Prostate gland (tissue), 2 donors: ENCODE results near the gene RGS17. TPM values are rescaled to one million over a fixed set of nuclear protein-coding genes. Genes with fewer than 3 reads are reported as not detected.

Source experiments
- DNase-seq: peaks from one replicate; pipeline ENCODE4 v3.0.0-alpha.2; 2019; ENCODE audit warnings: low spot score
- H3K27ac ChIP-seq, 2 donors: fragments of 200-600 bp; sonication (generic); 2 replicates each; pipeline ENCODE4 v1.5.1; 2017 to 2019
- H3K27me3 ChIP-seq: fragments of 200-600 bp; sonication (generic); replicated peaks from 2 replicates; pipeline ENCODE4 v1.5.1; 2019; ENCODE audit not compliant: insufficient read depth
- H3K36me3 ChIP-seq, 2 donors: fragments of 200-600 bp; sonication (generic); 1 replicate in 1 of 2; 2 replicates in 1 of 2; pipeline versions ENCODE4 v1.5.1 to v1.8.1; 2017 to 2019
- H3K4me1 ChIP-seq: fragments of 200-600 bp; sonication (generic); replicated peaks from 2 replicates; pipeline ENCODE4 v1.5.1; 2019
- H3K4me3 ChIP-seq, 2 donors: fragments of 200-600 bp; sonication (generic); 2 replicates each; pipeline ENCODE4 v1.5.1; 2017 to 2019
- H3K9me3 ChIP-seq: fragments of 200-600 bp; sonication (generic); 2 replicates; pipeline ENCODE4 v1.5.1; 2017
- CTCF ChIP-seq, 4 experiments: fragments of 200-600 bp in 2 of 4; fragments of 450-650 bp in 2 of 4; sonication (generic) in 2 of 4; IDR thresholded peaks; 1 replicate in 3 of 4; 2 replicates in 1 of 4; pipeline ENCODE4 v1.5.1; 2016 to 2019; ENCODE audit warnings: antibody characterized with exemption in 4 of 4, mild to moderate bottlenecking in 2 of 4, moderate library complexity in 2 of 4
- POLR2A ChIP-seq: fragments of 450-650 bp; IDR thresholded peaks from one replicate; pipeline ENCODE4 v1.6.1; 2016; ENCODE audit warnings: antibody characterized with exemption, mild to moderate bottlenecking
- POLR2AphosphoS5 ChIP-seq: sonication (generic); formaldehyde crosslinking; IDR thresholded peaks from one replicate; pipeline ENCODE4 v1.6.1; 2017; ENCODE audit warnings: antibody characterized with exemption
- WGBS: methylation state at CpG from one replicate; pipeline ENCODE4 v1.1.5; 2018; 5-methylcytosine and 5-hydroxymethylcytosine counted together
- intact Hi-C: fragments of 100-400 bp; cut with DNase I; formaldehyde crosslinking; loops from one replicate; pipeline ENCODE4 v1.14.2; 2022
- total RNA-seq, 2 donors: library from RNA; depleted of rRNA; stranded (reverse); fragments of >200 nt; gene quantifications; one replicate each; pipeline ENCODE4 v1.1.0, GENCODE V29; 2016

The RGS17 gene
- total RNA-seq, 2 donors from 2014 or later: 1.6 to 3.3 TPM

- intact Hi-C loops: no loop called here
- TF ChIP-seq CTCF (IDR thresholded peaks at IDR 0.05): no peak
- TF ChIP-seq POLR2A: no peak
- TF ChIP-seq POLR2AphosphoS5: no peak
- H3K27me3 ChIP-seq: no peaks in the 10 kb centered on the region
- no peaks in the 10 kb centered on the region for H3K9me3 ChIP-seq
- no peak overlapping the region for H3K4me3 ChIP-seq
- no peaks in the 10 kb centered on the region for H3K36me3 ChIP-seq
- DNase-seq: no peak
- no peak overlapping the region for H3K27ac ChIP-seq
- H3K4me1 ChIP-seq: no peaks in the 10 kb centered on the region
Measured at GRCh38 chr6:153051801-153052200, 79.3 kb downstream of the RGS17 start.

GRCh38 chr6:153048631-153049030 is 82.5 kb downstream of the RGS17 start:
- DNase-seq: no peak
- intact Hi-C loops: no loop called here
- 78% methylated on average over 3 of the region's 3 CpGs for WGBS

GRCh38 chr6:153047386-153047785 is 83.7 kb downstream of the RGS17 start:
- Histone ChIP-seq H3K36me3 (no peaks in the 10 kb centered on the region), H3K4me1 (no peaks in the 10 kb centered on the region), H3K27me3 (no peaks in the 10 kb centered on the region), H3K9me3 (no peaks in the 10 kb centered on the region), H3K27ac (no peak overlapping the region), H3K4me3 (no peak overlapping the region)
- intact Hi-C loops: no loop called here
- WGBS: 48% methylated on average over 2 of the region's 2 CpGs
- no peak for TF ChIP-seq POLR2AphosphoS5
- no peak for TF ChIP-seq CTCF (IDR thresholded peaks at IDR 0.05)
- TF ChIP-seq POLR2A: no peak
- no peak for DNase-seq

More at GRCh38 chr6:153048631-153049030, 82.5 kb downstream of the RGS17 start:
- H3K27ac ChIP-seq: no peak overlapping the region
- H3K36me3 ChIP-seq: no peaks in the 10 kb centered on the region
- no peaks in the 10 kb centered on the region for H3K9me3 ChIP-seq
- H3K27me3 ChIP-seq: no peaks in the 10 kb centered on the region
- no peaks in the 10 kb centered on the region for H3K4me1 ChIP-seq
- TF ChIP-seq POLR2AphosphoS5 (no peak), POLR2A (no peak), CTCF (IDR thresholded peaks at IDR 0.05) (no peak)
- H3K4me3 ChIP-seq: no peak overlapping the region

GRCh38 chr6:153045271-153045670 is 85.8 kb downstream of the RGS17 start:
- Histone ChIP-seq H3K36me3 (no peaks in the 10 kb centered on the region), H3K27me3 (no peaks in the 10 kb centered on the region), H3K9me3 (no peaks in the 10 kb centered on the region), H3K4me3 (no peak overlapping the region), H3K27ac (no peak overlapping the region), H3K4me1 (no peaks in the 10 kb centered on the region)
- intact Hi-C loops: no loop called here
- TF ChIP-seq POLR2AphosphoS5 (no peak), POLR2A (no peak), CTCF (IDR thresholded peaks at IDR 0.05) (no peak)
- no peak for DNase-seq

- Histone ChIP-seq H3K4me1 (no peaks in the 10 kb centered on the region), H3K27me3 (no peaks in the 10 kb centered on the region), H3K27ac (no peak overlapping the region), H3K4me3 (no peak overlapping the region), H3K9me3 (no peaks in the 10 kb centered on the region), H3K36me3 (no peaks in the 10 kb centered on the region)
- DNase-seq: no peak
- 30% methylated on average over 4 of the region's 4 CpGs for WGBS
- no peak for TF ChIP-seq POLR2AphosphoS5
- intact Hi-C loops: no loop called here
Measured at GRCh38 chr6:153044295-153044694, 86.8 kb downstream of the RGS17 start.
